ENCODE results near the gene P2RY12.

P2RY12 gene

DNA sequence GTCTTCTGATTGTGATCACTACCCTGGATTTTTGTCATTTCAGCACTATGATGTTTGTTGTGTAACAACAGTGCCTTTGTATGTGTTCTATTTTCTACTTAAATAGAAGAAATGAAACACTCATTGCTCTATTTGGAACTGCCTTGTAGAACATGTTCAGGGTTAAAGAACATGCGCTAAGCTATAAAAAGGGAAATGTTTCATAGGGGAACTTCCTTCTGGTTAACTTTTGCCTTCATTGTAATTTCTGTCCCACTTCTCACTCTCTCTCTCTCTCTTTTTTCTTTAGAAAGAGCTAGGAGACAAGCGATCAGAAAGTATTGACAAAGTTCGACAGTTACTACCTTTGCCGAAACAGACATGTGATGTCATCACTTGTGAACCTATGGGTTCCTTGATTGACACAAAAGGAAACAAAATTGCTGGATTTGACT is at the start of gene P2RY12:
TSS of gene P2RY12 (minus strand) at position 13 of the 434 bp plus-strand sequence. CDS start 45,908 bp downstream, outside the sequence.
- DNase-seq: peak in 1 of 2 donors; percentile 35

DNA sequence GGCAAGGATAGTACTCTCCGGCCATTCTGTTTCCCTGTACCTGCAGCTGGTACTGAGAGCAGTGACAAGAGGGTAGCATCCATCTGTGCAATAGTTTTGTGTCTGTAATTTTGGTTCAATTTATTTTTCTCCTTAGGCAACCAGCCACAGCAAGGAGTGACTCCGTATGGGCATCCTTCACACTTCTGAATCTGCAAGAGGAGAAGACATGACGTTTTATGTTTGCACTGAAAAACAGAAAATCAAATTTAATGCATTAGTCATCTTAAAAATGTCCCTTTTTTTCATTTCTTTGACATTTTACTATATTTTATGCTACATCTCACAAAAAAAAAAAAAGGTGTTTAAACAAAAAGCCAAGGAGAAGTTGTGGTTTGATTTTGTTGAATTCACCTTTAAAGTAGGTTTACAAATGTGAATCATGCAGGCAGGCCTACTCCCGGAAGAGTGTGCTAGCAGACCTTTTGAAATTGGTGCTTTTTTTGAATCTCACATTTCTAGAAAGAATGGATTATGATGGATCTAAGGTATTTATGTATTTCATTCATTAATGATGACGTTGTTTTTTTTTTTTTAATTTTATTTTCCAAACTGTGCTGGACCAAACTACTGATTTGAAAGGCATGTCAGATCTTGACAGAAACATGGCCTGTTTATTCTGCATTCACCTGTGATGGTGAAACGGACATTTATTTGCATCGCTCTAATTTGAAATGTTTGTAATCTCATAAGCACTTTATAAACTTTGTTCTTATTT is 48.2 kb upstream of the P2RY12 start:
- no peak for DNase-seq

DNA sequence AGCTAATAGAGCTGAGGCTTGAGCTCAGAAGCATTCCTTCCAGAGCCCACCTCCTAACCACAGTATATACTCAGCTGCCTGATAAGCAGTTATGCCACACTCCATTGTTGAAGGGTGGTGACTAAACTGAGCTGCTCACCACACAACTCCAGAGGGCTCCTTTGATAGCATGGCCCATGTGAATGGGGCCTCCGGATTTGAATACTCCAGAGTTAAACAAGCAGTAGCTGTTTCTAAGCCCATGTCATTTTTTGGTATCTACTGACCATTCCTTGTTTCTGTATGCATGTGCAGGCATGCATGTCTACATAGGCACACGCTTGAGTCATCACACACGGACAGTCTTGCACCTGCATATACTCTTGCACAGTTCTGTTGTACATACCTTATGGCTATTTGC is 47.4 kb upstream of the P2RY12 start:
- no peak for DNase-seq

DNA sequence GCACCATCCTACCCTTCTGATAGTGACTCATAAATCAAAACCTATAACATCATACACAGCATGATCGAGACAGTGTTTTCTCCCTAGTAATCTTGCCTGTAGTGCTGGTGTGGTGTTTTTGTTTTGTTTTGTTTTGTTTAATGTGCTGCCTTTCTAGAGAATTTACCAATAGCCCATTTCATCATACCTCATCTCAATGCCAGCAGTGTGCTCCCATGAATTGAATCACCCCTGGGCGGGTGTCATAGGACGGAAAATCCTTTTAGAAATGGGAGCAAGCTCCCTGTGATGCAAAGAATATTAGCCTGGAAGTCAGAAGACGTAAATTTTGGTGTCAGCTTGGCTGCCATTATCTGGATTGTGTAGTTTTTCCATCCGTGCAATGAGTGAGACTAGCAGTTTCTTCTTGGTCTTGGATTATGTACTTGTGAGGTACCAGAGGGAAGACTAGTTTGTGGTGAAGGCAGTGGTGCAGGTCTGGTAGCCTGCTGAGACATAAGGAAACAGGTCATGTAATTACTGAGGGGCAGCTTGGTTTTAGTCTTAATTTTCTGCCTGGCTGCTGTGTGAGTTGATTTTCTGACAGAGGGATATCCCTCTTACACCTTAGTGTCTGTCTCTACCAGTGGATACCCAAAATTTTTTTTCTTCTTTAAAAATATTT is 46.4 kb upstream of the P2RY12 start:
- DNase-seq: no peak

DNA sequence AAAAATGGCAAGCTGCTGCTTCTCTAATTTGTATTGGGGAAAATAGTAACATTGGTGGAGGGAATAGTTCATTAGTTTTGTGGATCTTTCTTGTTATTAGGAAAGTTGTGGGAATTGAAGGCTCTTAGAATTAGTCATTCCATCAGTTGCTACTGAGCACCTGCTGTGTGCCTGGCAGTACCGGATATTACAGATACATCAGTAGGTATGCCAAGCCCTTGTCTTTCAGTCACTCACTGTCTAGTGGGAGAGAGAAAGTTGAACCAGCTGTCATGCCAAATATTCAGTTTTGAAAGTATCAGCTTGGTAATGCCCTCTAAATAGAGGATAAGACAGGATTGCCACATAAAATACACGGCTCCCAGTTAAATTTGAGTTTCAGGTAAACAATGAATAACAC is 43.8 kb upstream of the P2RY12 start:
- no peak for DNase-seq

DNA sequence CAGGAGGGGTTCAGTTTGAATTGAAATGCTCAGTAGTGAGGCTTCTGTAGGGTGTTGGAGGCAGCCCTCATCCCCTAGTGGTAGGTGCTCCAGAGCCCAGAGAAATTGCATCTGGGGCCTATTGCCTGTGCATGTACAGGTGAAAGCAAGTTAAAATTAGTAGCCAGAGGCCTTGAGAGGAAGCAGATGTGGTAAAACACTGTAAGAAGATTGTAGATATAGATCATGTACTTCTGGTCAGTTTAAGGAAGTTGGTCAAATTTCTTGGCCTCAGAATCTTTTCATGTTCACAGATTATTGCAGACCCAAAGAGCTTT is 41.7 kb upstream of the P2RY12 start:
- DNase-seq: no peak

DNA sequence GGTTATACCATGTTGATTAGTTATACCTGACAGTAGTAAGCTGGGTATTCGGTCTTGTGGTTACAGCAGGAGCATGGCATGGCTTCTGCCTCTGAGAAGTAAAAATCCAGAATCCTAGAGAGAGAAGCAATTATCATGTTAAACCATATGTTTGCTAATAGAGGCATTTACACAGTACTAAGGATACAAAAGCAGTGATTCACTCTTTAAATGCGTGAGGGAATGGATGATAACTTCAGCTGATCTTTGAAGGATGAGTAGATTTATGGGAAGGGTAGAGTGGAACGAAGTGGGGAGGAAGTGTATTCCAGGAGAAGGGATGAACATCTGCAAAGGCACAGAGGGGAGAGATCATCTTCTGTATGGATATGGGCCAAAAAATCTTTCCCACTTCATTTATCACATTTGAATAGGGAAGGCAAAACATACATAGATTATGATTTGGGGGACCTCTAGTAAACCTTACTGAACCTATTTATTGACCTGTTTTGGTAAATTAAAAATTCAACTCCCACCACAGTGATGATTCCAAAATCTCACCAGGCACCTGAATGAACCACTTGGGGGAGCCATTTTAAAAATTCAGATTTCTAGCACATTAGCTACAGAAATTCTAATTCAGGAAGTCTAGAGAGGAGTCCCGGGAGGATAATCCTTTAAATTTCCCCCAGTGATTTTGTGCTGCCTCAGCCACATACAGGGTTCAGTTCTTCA is 41.2 kb upstream of the P2RY12 start:
- no peak for DNase-seq

DNA sequence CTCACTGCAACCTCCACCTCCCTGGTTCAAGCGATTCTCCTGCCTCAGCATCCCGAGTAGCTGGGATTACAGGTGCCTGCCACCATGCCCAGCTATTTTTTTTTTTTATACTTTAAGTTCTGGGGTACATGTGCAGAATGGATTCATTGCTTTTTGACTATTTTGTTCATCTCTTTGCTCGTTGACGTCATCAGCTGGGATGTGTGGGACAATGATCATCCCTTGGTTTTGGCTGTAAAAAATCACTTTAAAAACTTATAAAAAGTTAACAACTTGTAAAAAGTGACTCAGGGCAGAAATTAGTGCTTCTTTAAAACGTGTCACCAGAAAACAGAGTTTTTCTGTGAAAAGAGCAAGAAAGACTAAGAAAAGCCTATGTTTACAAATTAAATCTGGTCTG is 38.5 kb upstream of the P2RY12 start:
- DNase-seq: no peak

DNA sequence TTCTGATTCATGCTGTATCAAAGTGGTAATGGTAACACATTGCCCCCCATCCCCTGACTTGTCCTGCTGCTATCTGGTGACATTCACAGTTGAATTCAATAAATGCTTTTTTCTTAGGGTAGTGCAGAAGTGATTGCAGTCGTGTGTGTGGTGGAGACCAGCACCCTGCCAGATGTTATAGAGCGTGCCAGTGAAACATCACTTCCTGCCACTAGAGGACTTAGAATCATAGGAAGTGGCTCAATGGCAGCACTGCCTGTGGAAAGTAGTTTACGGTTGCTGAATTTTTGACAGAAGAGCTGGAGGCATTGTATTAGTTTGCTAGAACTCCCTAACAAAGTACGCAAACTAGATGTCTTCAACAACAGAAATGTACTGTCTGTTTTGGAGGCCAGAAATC is 37.4 kb upstream of the P2RY12 start:
- no peak for DNase-seq

DNA sequence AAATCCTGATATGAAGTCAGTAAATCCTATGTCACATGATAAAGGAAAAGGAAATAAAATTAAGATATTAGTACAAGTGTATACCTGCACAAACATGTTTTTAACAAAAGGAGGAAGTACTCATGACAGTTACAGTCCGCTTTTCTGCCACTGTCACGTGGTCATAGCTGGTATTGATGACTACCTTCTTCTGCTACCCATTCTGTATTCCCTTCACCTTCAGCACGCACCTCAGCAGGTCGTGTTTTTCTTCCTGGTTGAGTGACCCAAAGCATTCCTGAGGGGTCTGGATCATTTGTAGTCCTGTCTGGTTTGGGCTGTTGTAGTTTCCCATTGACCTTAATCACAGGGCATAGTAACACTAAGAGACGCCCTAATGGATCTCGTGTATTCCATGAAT is 35.3 kb upstream of the P2RY12 start:
- DNase-seq: no peak

DNA sequence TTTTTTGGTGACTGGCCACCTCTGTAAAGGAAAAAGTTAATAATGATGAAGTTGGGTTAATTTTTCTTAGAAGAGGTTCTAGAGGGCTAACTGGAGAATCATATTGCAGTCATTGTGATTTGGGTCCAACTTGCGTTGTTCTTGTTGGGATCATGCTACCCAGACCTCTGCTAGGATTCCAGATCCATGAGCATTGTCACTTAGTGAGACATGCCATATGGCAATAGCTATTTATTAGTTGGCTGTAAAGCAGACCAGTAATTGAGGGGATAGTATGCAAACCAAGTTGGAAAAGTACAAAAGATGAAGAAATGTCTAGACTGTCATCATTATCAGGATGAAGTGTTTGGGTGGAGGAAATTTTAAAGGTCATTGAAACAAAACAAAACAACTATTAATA is 30.7 kb upstream of the P2RY12 start:
- DNase-seq: no peak

DNA sequence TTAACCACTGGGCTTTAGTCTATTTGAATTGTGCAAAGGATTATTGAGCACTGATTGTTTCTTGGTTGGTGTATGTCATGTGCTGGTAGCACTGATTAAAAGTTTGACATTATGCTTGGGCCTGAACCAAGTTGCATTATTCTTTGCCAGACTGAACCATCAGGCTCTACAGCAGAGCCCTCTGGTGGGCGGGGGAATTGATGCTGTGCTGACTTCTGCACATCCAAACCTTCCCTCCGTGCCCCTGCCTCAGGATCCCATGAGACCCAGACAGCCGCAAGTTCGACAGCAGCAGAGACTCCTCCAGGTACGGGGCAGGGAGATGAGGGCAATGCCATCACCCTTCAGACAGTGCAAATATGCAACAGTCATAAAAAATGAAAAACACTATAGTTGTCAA is 28.4 kb upstream of the P2RY12 start:
- no peak for DNase-seq

DNA sequence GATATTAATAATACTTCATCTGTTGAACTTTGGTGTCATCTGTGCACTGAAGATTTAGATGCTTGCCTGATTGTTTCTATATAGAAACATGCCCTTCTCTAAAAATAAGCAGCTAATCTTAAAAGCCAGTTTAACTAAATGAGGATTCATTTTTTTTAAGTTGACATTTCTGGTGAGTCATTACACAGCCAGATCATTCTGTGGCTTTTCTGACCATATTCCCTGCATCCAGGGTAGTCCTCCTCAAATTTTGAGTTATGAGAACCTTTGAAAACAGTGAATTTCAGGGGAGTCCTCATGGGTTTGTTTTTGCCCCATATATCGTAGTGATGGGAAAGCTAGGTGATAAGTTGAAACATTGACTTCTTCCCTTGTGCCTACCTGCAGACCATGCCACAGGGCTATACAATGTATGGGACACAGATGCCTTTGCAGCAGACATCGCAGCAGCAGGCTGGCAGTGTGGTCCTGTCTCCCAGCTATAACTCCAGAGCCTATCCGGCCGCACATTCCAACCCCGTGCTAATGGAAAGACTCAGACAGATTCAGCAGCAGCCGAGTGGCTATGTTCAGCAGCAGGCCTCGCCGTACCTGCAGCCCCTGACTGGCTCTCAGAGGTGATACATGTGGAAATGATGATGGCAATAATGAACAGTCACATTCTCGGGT is 26.5 kb upstream of the P2RY12 start:
- no peak for DNase-seq

DNA sequence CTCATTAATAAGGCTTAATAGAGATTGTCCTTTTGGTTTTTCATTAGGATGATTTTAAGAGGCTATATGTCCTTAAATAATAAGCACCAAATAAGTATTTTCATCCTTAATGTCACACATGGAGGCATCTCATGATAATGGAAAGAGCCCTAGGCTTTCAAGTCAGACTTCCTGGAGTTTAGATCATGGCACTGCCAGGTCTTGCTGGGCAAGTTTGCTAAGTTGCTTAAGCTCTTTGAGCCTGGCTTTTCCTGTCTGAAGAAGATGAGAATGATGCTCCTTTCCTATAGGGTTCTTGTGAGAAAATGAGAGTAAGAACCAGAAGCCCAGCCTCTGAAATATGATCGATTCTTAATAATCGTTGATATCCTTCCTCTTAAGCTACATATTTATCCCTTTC is 23.4 kb upstream of the P2RY12 start:
- no peak for DNase-seq

DNA sequence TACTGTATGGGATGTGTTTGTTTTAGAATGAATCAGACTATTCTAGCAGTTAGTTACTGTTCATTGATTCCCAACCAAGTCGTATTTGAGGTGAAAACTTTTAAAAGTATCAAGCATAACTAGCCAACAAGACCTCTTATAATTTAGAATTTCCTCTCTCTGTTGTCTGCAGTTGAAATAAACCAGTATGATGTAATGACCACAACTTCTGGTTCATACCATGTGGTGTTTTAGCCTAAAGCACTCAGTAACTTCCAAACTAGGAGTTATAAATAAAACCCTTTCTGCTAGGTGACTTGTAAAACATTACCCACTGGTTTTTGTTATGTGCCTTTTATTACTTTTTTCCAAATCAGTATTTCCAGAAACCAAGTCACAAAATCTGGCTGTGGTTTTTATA is 19.8 kb upstream of the P2RY12 start:
- no peak for DNase-seq

DNA sequence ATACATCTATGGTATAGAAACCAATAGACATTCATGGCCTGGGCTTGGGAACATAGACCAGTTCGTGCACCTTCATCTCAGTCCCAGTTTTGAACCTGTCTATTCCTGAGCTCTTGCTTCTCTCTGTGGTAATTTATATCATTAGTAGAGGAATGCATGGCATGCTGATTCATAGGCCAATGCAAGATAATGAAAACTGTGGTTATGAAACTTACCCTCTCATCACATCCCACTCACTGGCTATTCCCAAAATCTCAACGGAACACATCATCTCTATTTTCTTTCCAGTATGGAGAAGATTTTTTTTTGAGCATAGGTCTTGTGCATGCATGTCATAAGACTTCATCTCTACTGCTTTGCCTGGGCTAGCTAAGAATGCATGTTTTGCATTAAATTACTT is 18.7 kb upstream of the P2RY12 start:
- no peak for DNase-seq

DNA sequence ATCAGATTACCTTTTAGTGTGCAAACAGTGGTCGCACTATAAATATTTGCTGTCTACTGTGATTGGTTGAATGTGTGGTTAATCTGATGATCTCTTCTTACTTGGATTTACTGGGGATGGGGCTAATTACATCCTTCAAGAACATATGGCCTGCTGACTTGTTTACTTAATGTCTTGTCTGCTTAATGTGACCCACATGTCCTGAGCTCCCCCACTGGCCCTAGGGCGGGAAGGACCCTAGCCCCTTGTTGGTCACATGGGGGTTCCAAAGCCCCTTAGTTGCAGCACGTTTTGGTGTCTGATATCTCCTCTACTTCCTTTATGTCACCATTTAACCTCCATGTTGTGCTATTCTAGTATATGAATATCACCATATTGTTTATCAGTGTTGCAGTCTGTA is 17.8 kb upstream of the P2RY12 start:
- no peak for DNase-seq

DNA sequence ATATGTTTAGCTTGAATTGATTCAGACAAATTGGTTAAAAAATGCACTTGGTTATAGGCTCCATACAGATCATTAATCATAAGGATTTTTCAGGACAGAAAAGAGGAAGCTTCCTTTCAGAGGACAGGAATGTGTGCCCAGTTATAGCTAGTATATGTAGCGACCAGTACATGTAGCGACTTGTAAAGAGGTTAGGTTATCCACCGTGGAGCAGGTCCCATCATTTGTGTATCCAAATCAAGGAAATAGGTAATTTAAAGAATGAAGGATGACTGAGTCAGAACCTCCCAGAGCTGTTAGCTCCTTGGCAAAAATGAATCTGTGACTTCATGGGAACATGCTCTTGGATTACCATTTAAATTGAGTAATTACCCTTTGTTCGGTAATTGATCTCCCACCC is 15.8 kb upstream of the P2RY12 start:
- DNase-seq: no peak

DNA sequence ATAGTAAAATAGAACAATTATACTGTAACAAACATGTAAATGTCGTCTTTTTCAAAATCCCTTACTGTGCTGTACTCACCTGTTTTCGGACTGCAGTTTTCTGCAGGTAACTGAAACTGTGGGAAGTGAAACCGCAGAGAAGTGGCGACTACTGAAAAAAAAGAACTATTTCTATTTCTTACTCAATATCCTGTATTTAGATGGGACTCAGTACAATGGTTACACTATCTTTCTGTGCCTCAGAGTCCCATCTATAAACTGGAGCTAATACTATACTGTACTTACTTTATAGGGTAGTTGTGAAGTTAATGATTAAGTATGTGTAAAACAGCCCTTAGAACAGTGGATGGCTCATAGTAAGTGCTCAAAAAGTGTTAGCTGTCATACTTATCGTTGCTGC is 14.3 kb upstream of the P2RY12 start:
- no peak for DNase-seq

DNA sequence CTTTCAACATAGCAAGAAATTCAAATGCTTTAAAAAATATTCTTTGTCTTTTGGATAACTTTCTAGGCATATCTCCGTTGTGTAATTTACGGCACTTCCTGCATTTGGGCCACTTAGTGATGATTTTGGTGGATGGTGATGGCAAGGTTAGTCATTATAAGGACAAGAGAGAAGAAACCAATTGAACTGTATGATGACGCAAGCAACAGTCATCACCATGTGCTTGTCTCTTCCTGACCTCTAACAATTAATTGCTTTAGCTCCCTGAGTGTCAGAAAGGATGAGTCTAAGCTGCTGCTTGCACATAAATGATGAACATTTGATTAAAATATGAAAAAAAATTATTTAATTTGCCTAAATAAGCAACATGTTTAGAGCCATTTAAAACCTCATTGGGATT is 11.3 kb upstream of the P2RY12 start:
- no peak for DNase-seq

DNA sequence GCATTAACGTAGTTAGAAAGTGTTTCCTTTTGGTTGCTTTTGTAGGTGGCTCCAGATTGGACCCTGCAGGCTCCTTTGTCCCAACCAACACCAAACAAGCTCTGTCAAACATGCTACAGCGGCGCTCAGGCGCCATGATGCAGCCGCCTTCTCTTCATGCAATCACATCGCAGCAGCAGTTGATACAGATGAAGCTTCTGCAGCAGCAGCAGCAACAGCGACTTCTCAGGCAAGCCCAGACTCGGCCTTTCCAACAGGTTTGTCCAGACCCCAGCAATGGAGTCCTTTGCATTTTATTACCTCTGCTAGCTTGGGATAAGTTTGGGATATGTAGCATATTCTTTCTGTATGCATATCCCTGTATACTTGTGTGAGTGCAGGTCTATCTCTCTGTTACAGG is 10.1 kb upstream of the P2RY12 start:
- no peak for DNase-seq

DNA sequence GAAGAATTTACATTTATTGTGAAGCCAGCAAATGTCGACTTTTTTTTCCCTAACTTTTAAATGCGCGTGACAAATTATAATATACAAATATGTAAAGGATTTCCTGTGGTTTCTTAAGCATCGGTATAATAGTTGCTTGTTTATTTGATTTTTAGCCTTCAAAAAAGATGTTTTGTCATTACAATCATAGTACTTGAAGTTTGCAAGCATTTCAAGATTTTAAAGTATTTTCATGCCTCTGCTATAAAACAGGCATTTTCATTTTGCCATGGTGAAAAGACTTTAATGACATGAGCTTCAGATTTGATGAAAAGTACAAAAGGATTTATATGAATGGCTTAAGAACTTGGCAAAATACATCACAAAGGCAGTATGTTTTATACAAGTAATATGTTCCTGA is 9.4 kb upstream of the P2RY12 start:
- DNase-seq: no peak

DNA sequence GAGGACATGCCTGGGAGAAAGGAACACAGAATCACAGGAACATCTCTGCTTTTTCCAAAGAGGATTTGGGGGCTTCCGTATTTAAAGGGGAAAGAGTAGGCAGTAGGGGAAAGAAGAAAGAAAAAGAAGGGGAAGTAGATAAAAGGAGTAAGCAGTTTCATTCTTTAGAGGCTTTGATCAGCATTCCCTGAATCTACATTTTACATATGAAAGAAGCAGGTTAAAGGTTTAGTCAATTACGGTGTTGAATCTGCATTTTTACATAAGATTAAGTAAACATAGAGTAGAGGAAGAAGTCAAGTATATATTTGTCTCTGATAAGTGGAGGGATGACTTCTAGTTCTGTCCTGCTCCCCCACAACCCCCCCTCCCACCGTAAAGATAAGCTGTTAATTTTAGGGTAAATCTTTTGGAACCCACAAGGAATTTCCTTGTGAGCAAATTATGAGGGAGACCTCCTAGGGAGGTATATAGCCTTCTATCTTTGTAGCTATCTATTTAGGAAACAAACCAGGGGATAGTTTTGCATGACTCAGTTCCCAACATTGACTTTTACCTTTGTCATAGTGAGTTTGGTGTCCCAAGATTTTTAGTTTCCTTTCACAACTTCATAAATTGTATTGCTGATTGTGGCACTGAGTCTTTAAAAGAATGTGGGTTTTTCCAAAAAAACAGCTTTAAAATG is 8.7 kb upstream of the P2RY12 start:
- DNase-seq: no peak

All from hippocampal formation (tissue), 2 donors.